Measurements from ENCODE around the gene PIPOX. TPM values are rescaled to one million over a fixed set of nuclear protein-coding genes. Genes with fewer than 3 reads are reported as not detected.

The PIPOX gene
- total RNA-seq, 4 donors from 2014 or later, result 3.8 to 8.4 (median 5.1) TPM

DNA sequence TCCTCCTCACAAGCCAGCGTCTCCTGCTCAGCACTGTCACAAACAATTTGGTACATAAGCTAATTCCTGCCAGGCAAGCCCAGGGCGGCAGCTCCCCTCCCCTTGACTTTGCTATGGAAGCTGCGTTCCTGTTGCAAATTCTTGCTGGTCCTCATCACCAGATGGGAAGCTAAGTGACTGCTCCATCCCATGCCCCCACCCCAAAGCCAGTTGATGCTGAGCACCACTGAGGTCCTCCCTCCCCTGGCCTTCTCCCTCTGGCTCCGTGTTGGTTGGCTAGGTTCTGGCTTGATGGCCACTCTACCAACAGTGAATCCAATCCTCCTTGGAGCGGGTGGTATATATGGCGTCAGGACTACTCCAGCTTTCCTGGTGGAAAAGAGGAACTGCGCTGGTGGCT lies 34.4 kb downstream of the PIPOX start:
- intact Hi-C loops (cut with DNase I), result no loop called here
- Histone ChIP-seq H3K4me3 (no peak overlapping the region), H3K27me3 (no peaks in the 10 kb centered on the region), H3K4me1 (peaks cover 0 to 19% (median 0%) of the 10 kb centered on the region in 4 donors), H3K36me3 (peaks cover 12 to 76% (median 67%) of the 10 kb centered on the region in 4 donors), H3K9me3 (no peaks in the 10 kb centered on the region), H3K27ac (replicated peaks in 1 of 4) (no peak overlapping the region)
- 95% methylated on average over 7 of the region's 7 CpGs for WGBS
- DNase-seq (ENCODE audit: extremely low spot score), result no peak
- TF ChIP-seq, protein P1, sequence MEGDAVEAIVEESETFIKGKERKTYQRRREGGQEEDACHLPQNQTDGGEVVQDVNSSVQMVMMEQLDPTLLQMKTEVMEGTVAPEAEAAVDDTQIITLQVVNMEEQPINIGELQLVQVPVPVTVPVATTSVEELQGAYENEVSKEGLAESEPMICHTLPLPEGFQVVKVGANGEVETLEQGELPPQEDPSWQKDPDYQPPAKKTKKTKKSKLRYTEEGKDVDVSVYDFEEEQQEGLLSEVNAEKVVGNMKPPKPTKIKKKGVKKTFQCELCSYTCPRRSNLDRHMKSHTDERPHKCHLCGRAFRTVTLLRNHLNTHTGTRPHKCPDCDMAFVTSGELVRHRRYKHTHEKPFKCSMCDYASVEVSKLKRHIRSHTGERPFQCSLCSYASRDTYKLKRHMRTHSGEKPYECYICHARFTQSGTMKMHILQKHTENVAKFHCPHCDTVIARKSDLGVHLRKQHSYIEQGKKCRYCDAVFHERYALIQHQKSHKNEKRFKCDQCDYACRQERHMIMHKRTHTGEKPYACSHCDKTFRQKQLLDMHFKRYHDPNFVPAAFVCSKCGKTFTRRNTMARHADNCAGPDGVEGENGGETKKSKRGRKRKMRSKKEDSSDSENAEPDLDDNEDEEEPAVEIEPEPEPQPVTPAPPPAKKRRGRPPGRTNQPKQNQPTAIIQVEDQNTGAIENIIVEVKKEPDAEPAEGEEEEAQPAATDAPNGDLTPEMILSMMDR (IDR thresholded peaks at IDR 0.05), result no peak
- no peak for TF ChIP-seq POLR2A (IDR thresholded peaks at IDR 0.05; ENCODE audit: low read depth)
- TF ChIP-seq POLR2AphosphoS5 (IDR thresholded peaks at IDR 0.05), result no peak
- TF ChIP-seq EP300 (IDR thresholded peaks at IDR 0.05), result no peak

GRCh38 chr17:29078183-29079045 lies 35.5 kb downstream of the PIPOX start:
- Histone ChIP-seq H3K4me3 (no peak overlapping the region), H3K4me1 (peaks cover 0 to 19% (median 0%) of the 10 kb centered on the region in 4 donors), H3K36me3 (peaks cover 12 to 85% (median 77%) of the 10 kb centered on the region in 4 donors), H3K27me3 (no peaks in the 10 kb centered on the region), H3K27ac (replicated peaks in 1 of 4) (no peak overlapping the region), H3K9me3 (no peaks in the 10 kb centered on the region)
- 72% methylated on average over 5 of the region's 9 CpGs for WGBS
- DNase-seq (ENCODE audit: extremely low spot score), result no peak
- intact Hi-C loops (cut with DNase I), result no loop called here
- TF ChIP-seq EP300 (IDR thresholded peaks at IDR 0.05) (no peak), POLR2AphosphoS5 (IDR thresholded peaks at IDR 0.05) (no peak), POLR2A (IDR thresholded peaks at IDR 0.05; ENCODE audit: low read depth) (no peak)
- TF ChIP-seq, protein P1 (IDR thresholded peaks at IDR 0.05), result no peak

DNA sequence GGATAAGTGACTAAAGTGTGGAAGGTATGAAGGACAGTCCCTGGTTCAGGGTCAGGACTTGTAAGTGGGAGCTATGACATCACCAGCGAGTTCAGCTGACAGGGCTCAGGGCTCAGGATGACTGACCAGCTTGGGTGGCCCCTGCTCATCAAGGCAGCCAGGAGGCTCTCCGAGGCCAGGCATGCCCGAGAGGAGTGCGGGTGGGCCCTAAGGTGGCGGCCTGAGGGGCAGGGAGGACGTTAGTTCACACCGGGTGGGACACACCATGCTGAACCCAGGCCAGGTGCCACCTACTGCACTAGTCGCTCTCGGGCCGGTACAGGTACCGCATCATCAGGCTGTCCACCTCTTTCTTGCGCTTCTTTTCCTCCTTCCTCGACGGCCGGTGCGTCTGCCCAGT lies 36.5 kb downstream of the PIPOX start:
- TF ChIP-seq POLR2AphosphoS5 (IDR thresholded peaks at IDR 0.05) (no peak), POLR2A (IDR thresholded peaks at IDR 0.05; ENCODE audit: low read depth) (no peak), EP300 (IDR thresholded peaks at IDR 0.05) (no peak)
- TF ChIP-seq, protein P1 (IDR thresholded peaks at IDR 0.05), result no peak
- 92% methylated on average over 16 of the region's 16 CpGs for WGBS
- no peaks in the 10 kb centered on the region for H3K9me3 ChIP-seq
- H3K27me3 ChIP-seq, result no peaks in the 10 kb centered on the region
- no peak for DNase-seq (ENCODE audit: extremely low spot score)
- H3K4me3 ChIP-seq, result no peak overlapping the region
- H3K4me1 ChIP-seq, result peaks cover 0 to 19% (median 0%) of the 10 kb centered on the region in 4 donors
- no peak overlapping the region for H3K27ac ChIP-seq (replicated peaks in 1 of 4)
- H3K36me3 ChIP-seq, result peaks cover 12 to 89% (median 77%) of the 10 kb centered on the region in 4 donors
- intact Hi-C loops (cut with DNase I), result no loop called here

DNA sequence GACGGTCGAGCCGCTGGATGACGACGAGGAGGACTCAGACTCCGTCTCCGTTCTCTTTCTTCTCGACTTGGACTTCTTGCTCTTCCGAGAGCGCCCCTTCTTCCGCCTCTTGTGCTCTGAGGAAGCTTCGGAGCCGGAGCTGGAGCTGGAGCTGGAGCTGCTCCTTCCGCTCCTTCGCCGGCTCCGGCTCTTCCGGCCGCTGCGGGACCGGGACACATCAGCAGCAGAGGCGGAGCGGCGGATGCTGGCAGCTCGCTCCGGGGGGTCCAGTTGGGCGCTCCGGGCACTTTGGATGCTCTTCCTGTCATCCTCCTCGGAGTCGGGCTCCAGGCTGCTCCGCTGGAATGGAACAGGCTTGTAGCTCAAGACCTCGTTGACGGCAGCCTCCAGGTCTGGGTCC lies 36.9 kb downstream of the PIPOX start:
- TF ChIP-seq EP300 (IDR thresholded peaks at IDR 0.05) (no peak), POLR2AphosphoS5 (IDR thresholded peaks at IDR 0.05) (no peak), POLR2A (IDR thresholded peaks at IDR 0.05; ENCODE audit: low read depth) (no peak)
- TF ChIP-seq, protein P1 (IDR thresholded peaks at IDR 0.05), result no peak
- H3K4me1 ChIP-seq, result peaks cover 0 to 19% (median 2%) of the 10 kb centered on the region in 4 donors
- H3K36me3 ChIP-seq, result peaks cover 12 to 90% (median 77%) of the 10 kb centered on the region in 4 donors
- no peak for DNase-seq (ENCODE audit: extremely low spot score)
- H3K9me3 ChIP-seq, result no peaks in the 10 kb centered on the region
- no peak overlapping the region for H3K4me3 ChIP-seq
- no peak overlapping the region for H3K27ac ChIP-seq (replicated peaks in 1 of 4)
- intact Hi-C loops (cut with DNase I), result no loop called here
- H3K27me3 ChIP-seq, result no peaks in the 10 kb centered on the region
- 93% methylated on average over 32 of the region's 33 CpGs for WGBS
